Measurements from ENCODE around the gene GLYATL1.

GRCh38 chr11:58980159-58980843 is 41.0 kb downstream of the GLYATL1 start:
- TF ChIP-seq, protein P1, sequence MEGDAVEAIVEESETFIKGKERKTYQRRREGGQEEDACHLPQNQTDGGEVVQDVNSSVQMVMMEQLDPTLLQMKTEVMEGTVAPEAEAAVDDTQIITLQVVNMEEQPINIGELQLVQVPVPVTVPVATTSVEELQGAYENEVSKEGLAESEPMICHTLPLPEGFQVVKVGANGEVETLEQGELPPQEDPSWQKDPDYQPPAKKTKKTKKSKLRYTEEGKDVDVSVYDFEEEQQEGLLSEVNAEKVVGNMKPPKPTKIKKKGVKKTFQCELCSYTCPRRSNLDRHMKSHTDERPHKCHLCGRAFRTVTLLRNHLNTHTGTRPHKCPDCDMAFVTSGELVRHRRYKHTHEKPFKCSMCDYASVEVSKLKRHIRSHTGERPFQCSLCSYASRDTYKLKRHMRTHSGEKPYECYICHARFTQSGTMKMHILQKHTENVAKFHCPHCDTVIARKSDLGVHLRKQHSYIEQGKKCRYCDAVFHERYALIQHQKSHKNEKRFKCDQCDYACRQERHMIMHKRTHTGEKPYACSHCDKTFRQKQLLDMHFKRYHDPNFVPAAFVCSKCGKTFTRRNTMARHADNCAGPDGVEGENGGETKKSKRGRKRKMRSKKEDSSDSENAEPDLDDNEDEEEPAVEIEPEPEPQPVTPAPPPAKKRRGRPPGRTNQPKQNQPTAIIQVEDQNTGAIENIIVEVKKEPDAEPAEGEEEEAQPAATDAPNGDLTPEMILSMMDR (IDR thresholded peaks at IDR 0.05; ENCODE audit: control extremely low read depth in 1 of 3, insufficient read depth in 1 of 3, low read depth in 1 of 3, low read length in 3 of 3): no peak
- no peak for TF ChIP-seq RAD21 (IDR thresholded peaks at IDR 0.05 in 1 of 2, conservative IDR thresholded peaks at IDR 0.05 in 1 of 2; ENCODE audit: low read depth in 2 of 2, low read length in 2 of 2)
- no peak for TF ChIP-seq HDAC2 (IDR thresholded peaks at IDR 0.05; ENCODE audit: borderline replicate concordance in 1 of 2, low read depth in 2 of 2, low read length in 2 of 2)
